SJCRH30 (cell line): ENCODE measurements around the gene PRSS27. TPM values are rescaled to one million over a fixed set of nuclear protein-coding genes. Genes with fewer than 3 reads are reported as not detected.

Experiments used
- DNase-seq, 2 experiments: peaks; one replicate each; pipeline ENCODE4 v3.0.0-alpha.2; 2015 to 2020
- H3K27ac ChIP-seq: fragments of 250-450 bp; sonication (Bioruptor Pico); 2 replicates; pipeline ENCODE4 v1.5.1; 2020; ENCODE audit warnings: mild to moderate bottlenecking, moderate library complexity
- H3K27me3 ChIP-seq: fragments of 250-450 bp; sonication (Bioruptor Pico); 2 replicates; pipeline ENCODE4 v1.5.1; 2020; ENCODE audit warnings: mild to moderate bottlenecking, moderate library complexity
- H3K36me3 ChIP-seq: fragments of 250-450 bp; sonication (Bioruptor Pico); 2 replicates; pipeline ENCODE4 v1.5.1; 2020; ENCODE audit warnings: mild to moderate bottlenecking, moderate library complexity
- H3K4me1 ChIP-seq: fragments of 250-450 bp; sonication (Bioruptor Pico); 2 replicates; pipeline ENCODE4 v1.5.1; 2020; ENCODE audit warnings: mild to moderate bottlenecking, moderate library complexity
- H3K4me3 ChIP-seq: fragments of 250-450 bp; sonication (Bioruptor Pico); 2 replicates; pipeline ENCODE4 v1.5.1; 2020; ENCODE audit warnings: mild to moderate bottlenecking, moderate library complexity
- H3K9me3 ChIP-seq: fragments of 250-450 bp; sonication (Bioruptor Pico); replicated peaks from 2 replicates; pipeline ENCODE4 v1.5.1; 2020; ENCODE audit warnings: mild to moderate bottlenecking, moderate library complexity
- total RNA-seq: library from RNA; depleted of rRNA; stranded (reverse); fragments of >200 nt; shearing (Covaris generic); gene quantifications from 2 replicates; pipeline ENCODE4 v1.2.3, GENCODE V29; 2014

PRSS27 gene
- total RNA-seq, 1 experiment from 2014 or later, result 0.40 TPM

DNA sequence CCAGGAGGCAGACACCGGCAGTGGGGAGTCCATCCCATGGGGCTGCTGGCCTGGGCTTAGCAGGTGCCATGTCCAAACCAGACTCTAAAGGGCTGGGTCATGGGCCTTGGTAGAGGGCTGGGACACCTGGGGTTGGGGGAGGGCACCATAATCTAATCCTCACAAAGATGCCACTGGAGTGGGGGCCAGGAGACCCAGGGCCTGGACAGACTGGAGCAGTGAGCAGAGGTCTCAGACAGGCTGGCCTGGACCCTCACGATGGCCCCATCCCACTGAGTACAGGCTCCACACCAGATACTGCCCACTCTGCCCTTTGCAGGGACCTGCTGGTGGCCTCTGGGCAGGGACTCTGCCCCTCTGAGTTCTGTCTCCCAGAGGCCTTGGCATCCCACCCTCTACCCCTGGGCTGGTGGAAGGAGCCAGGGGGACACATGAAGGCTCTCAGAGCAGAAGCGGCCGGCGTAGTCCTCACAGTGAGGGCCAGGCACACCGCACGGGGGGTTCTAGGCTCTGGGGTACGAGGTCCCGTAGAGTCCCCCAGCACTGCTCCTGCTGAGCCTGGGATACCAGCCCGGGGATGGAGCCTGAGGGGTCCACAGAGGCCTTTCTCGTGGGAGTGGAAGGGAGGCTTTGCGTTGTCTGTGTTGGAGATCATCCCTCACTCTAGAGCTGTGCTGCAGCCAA lies 22.4 kb upstream of the PRSS27 start:
- H3K9me3 ChIP-seq, result no peaks in the 10 kb centered on the region
- no peak overlapping the region for H3K4me3 ChIP-seq
- H3K4me1 ChIP-seq, result no peaks in the 10 kb centered on the region
- 0 out of 2 replicates have a peak, but pooled peaks cover 8% of the 10 kb centered on the region for H3K27me3 ChIP-seq
- no peak for DNase-seq
- no peaks in the 10 kb centered on the region for H3K36me3 ChIP-seq
- no peak overlapping the region for H3K27ac ChIP-seq

DNA sequence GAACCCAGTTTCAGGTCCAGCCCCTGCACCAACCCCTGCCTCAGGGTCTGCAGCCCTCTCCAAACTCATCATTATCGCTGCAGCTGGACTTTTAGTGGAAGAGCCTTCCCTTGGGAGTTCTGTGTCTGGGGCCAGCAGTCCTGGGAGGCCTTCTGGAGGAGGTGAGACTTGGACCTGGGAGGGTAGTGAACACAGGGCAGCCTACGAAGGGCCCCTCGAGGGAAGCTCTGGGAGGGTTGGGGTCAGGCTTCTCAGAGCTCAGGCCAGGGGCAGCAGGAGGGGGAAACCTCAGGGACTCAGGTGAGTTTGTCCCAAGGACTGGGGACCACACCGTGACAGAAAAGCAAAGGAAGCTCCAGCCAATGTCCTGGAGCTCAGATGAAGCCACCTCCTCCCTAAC lies 21.1 kb upstream of the PRSS27 start:
- H3K4me3 ChIP-seq, result no peak overlapping the region
- H3K36me3 ChIP-seq, result no peaks in the 10 kb centered on the region
- 0 out of 2 replicates have a peak, but pooled peaks cover 13% of the 10 kb centered on the region for H3K27me3 ChIP-seq
- no peak for DNase-seq
- H3K9me3 ChIP-seq, result no peaks in the 10 kb centered on the region
- H3K4me1 ChIP-seq, result no peaks in the 10 kb centered on the region
- no peak overlapping the region for H3K27ac ChIP-seq

DNA sequence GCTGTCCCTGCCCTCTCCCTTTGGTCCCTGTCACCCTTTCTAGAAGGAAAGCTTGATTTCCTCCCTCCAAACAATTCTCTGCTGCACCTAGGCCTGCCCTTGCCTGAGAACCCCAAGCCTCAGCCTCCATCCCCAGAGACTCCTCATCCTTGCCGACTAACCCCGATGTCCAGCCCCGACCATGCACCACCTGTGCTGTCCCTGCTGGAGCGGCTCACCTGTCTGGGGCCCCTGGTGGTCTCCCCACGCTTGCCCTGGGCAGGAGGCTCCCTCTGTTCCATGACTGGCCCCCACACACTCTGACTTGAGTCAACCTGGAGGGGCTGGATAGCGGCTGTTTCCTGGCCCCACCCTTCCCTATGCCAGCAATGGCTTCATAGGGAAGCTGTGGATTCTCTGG lies 20.5 kb upstream of the PRSS27 start:
- no peak for DNase-seq
- no peaks in the 10 kb centered on the region for H3K9me3 ChIP-seq
- no peaks in the 10 kb centered on the region for H3K4me1 ChIP-seq
- no peak overlapping the region for H3K4me3 ChIP-seq
- no peaks in the 10 kb centered on the region for H3K36me3 ChIP-seq
- H3K27me3 ChIP-seq, result 0 out of 2 replicates have a peak, but pooled peaks cover 13% of the 10 kb centered on the region
- no peak overlapping the region for H3K27ac ChIP-seq

DNA sequence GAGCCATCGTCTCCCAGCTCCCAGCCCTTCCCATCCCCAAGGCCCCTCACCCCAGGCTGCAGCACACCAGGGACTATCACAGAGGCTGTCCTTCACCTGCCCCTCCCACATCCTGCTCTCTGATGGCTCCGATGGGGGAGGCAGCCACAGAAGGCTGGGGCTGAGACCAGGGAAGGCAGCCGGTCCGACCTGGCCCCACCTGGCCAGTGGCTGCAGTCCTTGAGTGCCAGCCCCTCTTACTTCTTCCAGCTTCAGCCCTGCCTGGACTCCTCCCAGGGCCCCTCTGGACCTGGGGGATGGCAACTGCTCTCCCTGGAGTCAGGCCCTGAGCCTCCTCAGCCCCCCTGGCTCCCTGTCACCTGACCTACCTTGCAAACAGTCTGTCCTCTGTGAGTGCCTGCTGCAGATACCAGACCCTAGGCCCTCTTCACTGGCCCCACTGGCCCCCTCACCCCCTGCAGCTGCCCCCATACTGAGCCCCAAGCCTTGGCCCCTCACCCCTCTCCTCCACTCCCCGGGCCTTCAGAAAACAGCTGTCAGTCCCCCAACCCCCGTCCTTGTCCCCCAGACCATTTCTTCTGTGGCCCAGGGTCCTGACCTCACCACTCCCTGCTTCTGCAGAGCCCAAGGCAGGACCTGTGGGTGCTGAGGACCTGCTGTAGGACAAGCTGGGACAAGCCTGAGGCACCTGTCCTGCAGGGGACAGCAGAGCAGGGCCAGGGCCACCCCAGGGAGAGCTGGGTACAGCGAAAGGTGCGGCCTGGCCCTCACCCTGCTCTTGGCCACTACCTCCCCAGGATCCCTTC lies 19.8 kb upstream of the PRSS27 start:
- Histone ChIP-seq H3K27ac (no peak overlapping the region), H3K27me3 (0 out of 2 replicates have a peak, but pooled peaks cover 13% of the 10 kb centered on the region), H3K9me3 (no peaks in the 10 kb centered on the region), H3K4me1 (no peaks in the 10 kb centered on the region), H3K36me3 (no peaks in the 10 kb centered on the region), H3K4me3 (no peak overlapping the region)
- no peak for DNase-seq

- Histone ChIP-seq H3K36me3 (no peaks in the 10 kb centered on the region), H3K27ac (no peak overlapping the region), H3K4me1 (no peaks in the 10 kb centered on the region), H3K27me3 (0 out of 2 replicates have a peak, but pooled peaks cover 13% of the 10 kb centered on the region), H3K9me3 (no peaks in the 10 kb centered on the region), H3K4me3 (no peak overlapping the region)
- no peak for DNase-seq
Measured at GRCh38 chr16:2738615-2739014, 18.6 kb upstream of the PRSS27 start.

DNA sequence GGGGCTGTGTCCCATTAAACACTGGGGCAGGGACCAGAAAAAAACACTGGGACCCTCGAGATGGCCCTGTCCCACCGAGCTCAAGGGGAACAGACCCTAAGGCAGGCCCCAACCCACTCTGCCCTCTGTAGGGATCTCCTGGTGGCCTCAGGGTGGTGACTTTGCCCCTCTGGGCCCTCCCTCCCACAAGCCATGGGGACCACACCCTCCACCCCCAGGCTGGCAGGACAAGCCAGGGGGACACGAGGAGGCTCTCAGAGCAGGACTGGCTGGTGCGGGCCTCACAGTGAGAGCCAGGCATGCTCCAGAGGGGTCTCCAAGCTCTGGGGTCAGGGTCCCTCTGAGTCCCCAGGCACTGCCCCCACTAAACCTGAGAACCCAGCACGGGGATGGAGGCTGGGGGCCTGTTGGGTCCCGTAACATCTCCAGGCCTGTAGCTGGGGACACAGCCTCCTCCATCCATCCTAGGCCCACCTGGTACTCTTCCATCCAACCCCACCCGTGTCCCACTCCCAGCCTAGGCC lies 17.9 kb upstream of the PRSS27 start:
- Histone ChIP-seq H3K9me3 (no peaks in the 10 kb centered on the region), H3K4me3 (no peak overlapping the region), H3K36me3 (no peaks in the 10 kb centered on the region), H3K4me1 (no peaks in the 10 kb centered on the region), H3K27me3 (0 out of 2 replicates have a peak, but pooled peaks cover 13% of the 10 kb centered on the region), H3K27ac (no peak overlapping the region)
- no peak for DNase-seq

DNA sequence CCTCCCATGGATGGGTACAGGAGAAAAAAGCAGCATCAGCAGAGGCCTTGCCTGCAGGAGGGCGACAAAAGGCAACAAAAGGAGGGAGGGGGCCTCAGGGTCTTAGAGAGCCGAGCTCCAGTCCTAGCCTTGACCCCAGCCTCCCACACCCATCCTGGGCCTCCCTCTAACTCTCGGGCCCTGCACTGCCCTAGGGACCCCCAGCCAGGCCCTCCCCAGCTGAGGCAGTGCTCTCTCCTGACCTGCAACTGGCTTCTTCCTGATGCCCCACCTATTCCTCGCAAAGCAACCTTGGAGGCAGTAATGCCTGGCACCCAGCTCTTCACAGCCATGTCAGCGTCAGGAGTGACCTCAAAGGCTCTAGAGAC lies 17.2 kb upstream of the PRSS27 start:
- DNase-seq, result no peak
- H3K27me3 ChIP-seq, result 0 out of 2 replicates have a peak, but pooled peaks cover 13% of the 10 kb centered on the region
- no peaks in the 10 kb centered on the region for H3K36me3 ChIP-seq
- H3K27ac ChIP-seq, result no peak overlapping the region
- no peak overlapping the region for H3K4me3 ChIP-seq
- H3K9me3 ChIP-seq, result no peaks in the 10 kb centered on the region
- no peaks in the 10 kb centered on the region for H3K4me1 ChIP-seq

DNA sequence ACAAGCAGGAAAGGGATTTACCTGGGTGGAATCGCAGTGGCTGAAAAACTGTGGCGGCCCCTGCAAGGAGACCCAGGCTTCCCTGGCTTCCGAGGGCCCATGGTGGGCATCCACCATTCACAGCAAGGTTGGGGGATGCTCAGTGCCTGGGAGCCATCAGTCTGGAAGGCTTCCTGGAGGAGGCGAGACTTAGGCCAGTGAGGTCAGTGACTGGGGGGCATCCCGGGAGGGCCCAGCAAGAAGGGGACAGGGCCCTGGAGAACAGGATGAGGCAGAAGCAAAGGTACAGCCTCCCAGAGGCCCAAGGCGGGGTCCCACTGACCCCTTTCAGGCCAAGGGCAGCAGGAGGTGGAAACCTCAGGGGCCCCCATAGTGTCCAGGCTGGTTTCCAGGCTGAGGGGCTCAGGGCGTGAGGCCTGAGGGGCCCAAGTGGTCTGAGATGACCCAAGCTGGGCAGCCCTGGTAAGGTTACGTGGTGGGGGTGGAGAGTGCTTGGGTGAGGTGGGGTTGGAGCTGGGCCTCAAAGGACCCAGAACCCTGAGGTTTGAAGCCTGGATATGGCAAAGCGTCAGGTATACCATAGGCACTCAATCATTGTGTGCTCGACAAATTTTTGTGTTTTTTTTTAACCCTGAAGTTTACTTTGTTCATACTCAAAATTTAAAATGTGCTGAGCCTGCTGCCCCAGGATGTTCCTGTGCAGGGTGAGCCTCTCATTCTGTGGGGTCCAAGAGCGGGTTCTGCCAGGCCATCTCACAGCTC lies 16.6 kb upstream of the PRSS27 start:
- Histone ChIP-seq H3K9me3 (no peaks in the 10 kb centered on the region), H3K36me3 (no peaks in the 10 kb centered on the region), H3K27me3 (0 out of 2 replicates have a peak, but pooled peaks cover 13% of the 10 kb centered on the region), H3K4me3 (no peak overlapping the region), H3K27ac (no peak overlapping the region), H3K4me1 (no peaks in the 10 kb centered on the region)
- no peak for DNase-seq

DNA sequence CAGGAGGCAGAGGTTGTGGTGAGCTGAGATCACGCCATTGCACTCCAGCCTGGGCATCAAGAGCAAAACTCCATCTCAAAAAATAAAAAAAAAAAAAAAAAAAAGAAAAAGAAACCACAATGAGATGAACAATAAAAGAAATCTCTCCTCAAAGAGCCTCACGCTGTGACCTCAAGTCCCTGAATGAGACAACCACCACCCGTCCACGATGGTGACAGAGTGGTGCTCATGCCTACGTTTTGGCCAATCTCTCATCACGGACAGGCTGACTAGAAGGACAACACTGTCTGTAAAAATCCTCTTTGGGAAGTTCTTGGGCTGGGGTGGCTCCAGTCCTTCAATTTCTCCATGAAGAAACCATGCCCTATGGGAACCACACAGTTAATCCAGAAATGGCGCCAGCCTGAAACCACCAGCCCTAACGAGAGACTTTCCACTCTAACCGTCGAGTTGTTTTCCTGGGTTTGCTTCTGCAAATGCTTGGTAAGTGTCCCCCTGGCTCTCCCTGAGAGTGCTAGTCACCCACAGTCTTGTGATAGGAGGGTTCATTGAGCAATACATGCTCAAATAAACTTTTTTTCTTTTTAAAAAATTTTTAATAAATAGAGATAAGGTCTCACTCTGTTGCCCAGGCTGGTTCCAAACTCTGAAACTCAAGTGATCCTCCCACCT lies 15.0 kb upstream of the PRSS27 start:
- 0 out of 2 replicates have a peak, but pooled peaks cover 5% of the 10 kb centered on the region for H3K27me3 ChIP-seq
- H3K4me1 ChIP-seq, result no peaks in the 10 kb centered on the region
- H3K36me3 ChIP-seq, result no peaks in the 10 kb centered on the region
- no peak overlapping the region for H3K27ac ChIP-seq
- no peak overlapping the region for H3K4me3 ChIP-seq
- no peaks in the 10 kb centered on the region for H3K9me3 ChIP-seq
- DNase-seq, result no peak

DNA sequence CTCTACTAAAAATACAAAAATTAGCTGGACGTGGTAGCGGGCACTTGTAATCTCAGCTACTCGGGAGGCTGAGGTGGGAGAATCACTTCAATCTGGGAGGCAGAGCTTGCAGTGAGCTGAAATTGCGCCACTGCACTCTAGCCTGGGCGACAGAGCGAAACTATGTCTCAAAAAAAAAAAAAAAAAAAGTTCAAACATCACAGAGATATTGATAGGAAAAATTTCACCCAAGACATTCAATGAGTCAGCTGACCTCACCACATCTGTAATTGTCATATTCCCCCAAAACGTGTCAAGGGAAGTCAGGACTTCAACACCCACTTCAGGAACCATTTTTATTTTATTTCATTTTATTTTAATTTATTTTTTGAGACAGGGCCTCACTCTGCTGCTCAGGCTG lies 8.0 kb upstream of the PRSS27 start:
- Histone ChIP-seq H3K27me3 (no peaks in the 10 kb centered on the region; the same call in 1 of the 2 replicates), H3K4me3 (no peak overlapping the region)
- no peak for DNase-seq

DNA sequence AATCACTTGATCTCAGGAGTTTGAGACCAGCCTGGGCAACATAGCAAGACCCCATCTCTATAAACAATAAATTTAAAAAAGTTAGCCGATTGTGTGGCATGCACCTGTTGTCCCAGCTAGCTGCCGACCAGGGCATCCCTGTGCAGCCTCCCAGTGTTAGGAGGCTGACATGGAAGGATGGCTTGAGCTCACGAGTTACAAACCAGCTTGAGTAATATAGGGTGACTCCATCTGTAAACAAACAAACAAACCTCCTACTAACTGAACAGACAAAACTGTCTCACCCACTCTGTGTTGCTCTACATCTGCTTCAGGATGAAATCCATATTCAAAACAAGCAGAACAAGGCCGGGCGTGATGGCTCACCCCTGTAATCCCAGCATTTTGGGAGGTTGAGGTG lies 6.9 kb upstream of the PRSS27 start:
- H3K9me3 ChIP-seq, result no peaks in the 10 kb centered on the region
- H3K36me3 ChIP-seq, result no peaks in the 10 kb centered on the region
- H3K27me3 ChIP-seq, result no peaks in the 10 kb centered on the region; the same call in 1 of the 2 replicates
- H3K4me1 ChIP-seq, result no peaks in the 10 kb centered on the region
- no peak overlapping the region for H3K27ac ChIP-seq
- DNase-seq, result no peak
- no peak overlapping the region for H3K4me3 ChIP-seq

More for the DNA sequence above, 8.0 kb upstream of the PRSS27 start:
- Histone ChIP-seq H3K4me1 (no peaks in the 10 kb centered on the region), H3K27ac (no peak overlapping the region), H3K36me3 (no peaks in the 10 kb centered on the region), H3K9me3 (no peaks in the 10 kb centered on the region)

- H3K27me3 ChIP-seq, result no peaks in the 10 kb centered on the region; the same call in 1 of the 2 replicates
Measured at GRCh38 chr16:2724816-2725348, 4.9 kb upstream of the PRSS27 start.

GRCh38 chr16:2724088-2724676 lies 4.2 kb upstream of the PRSS27 start:
- peaks cover 6% of the 10 kb centered on the region; the same call in 1 of the 2 replicates for H3K4me1 ChIP-seq
- no peaks in the 10 kb centered on the region for H3K36me3 ChIP-seq
- no peak overlapping the region for H3K27ac ChIP-seq
- no peak for DNase-seq
- H3K27me3 ChIP-seq, result no peaks in the 10 kb centered on the region; the same call in 1 of the 2 replicates
- no peak overlapping the region for H3K4me3 ChIP-seq
- H3K9me3 ChIP-seq, result no peaks in the 10 kb centered on the region

More at GRCh38 chr16:2724816-2725348, 4.9 kb upstream of the PRSS27 start:
- no peak for DNase-seq
- no peak overlapping the region for H3K27ac ChIP-seq
- no peaks in the 10 kb centered on the region for H3K4me1 ChIP-seq
- H3K9me3 ChIP-seq, result no peaks in the 10 kb centered on the region
- H3K36me3 ChIP-seq, result no peaks in the 10 kb centered on the region
- H3K4me3 ChIP-seq, result no peak overlapping the region
